DND-41 (cell line): ENCODE measurements around the gene NUAK2.

ENCODE experiments used
- ATAC-seq: fragments of 200-7000 bp; cut with Tn5 transposase; 3 replicates; pipeline ENCODE4 v1.9.1; 2021; ENCODE audit warnings: low read depth; ENCODE audit not compliant: insufficient read depth
- DNase-seq: peaks from one replicate; pipeline ENCODE4 v3.0.0-alpha.2; 2020
- H2AFZ ChIP-seq: 2 replicates; pipeline ENCODE4 v1.6.0; 2012; ENCODE audit warnings: low read depth, low read length
- H3K27ac ChIP-seq: 2 replicates; pipeline ENCODE4 v1.5.1; 2012; ENCODE audit warnings: low read length, inconsistent platforms
- H3K27me3 ChIP-seq: fragments of 200-600 bp; sonication (generic); 2 replicates; pipeline ENCODE4 v1.6.0; 2012; ENCODE audit warnings: low read length, mild to moderate bottlenecking, inconsistent platforms; ENCODE audit not compliant: insufficient read depth, poor library complexity
- H3K36me3 ChIP-seq: 2 replicates; pipeline ENCODE4 v1.5.1; 2012; ENCODE audit warnings: low read length, inconsistent platforms; ENCODE audit not compliant: insufficient read depth
- H3K4me1 ChIP-seq: 2 replicates; pipeline ENCODE4 v1.5.1; 2012; ENCODE audit warnings: mild to moderate bottlenecking, low read length; ENCODE audit not compliant: insufficient read depth
- H3K4me2 ChIP-seq: 2 replicates; pipeline ENCODE4 v1.6.0; 2012; ENCODE audit warnings: mild to moderate bottlenecking, moderate library complexity, low read length, inconsistent platforms; ENCODE audit not compliant: insufficient read depth
- H3K4me3 ChIP-seq, 2 experiments: fragments of 200-600 bp in 1 of 2; shearing (Covaris generic) in 1 of 2; 2 replicates each; pipeline ENCODE4 v1.5.1; 2012 to 2016; ENCODE audit warnings: inconsistent platforms in 2 of 2, low read length in 2 of 2, mild to moderate bottlenecking in 2 of 2, low read depth in 1 of 2, moderate library complexity in 1 of 2
- H3K79me2 ChIP-seq: 2 replicates; pipeline ENCODE4 v1.6.0; 2012; ENCODE audit warnings: low read length, inconsistent platforms; ENCODE audit not compliant: insufficient read depth
- H3K9ac ChIP-seq: 2 replicates; pipeline ENCODE4 v1.6.0; 2012; ENCODE audit warnings: low read depth, mild to moderate bottlenecking, inconsistent platforms, low read length, moderate library complexity
- H3K9me3 ChIP-seq: 2 replicates; pipeline ENCODE4 v1.5.1; 2012; ENCODE audit warnings: low read length, moderate library complexity, mild to moderate bottlenecking, inconsistent platforms; ENCODE audit not compliant: insufficient read depth, severe bottlenecking
- H4K20me1 ChIP-seq: 2 replicates; pipeline ENCODE4 v1.6.0; 2012; ENCODE audit warnings: low read length; ENCODE audit not compliant: insufficient read depth
- EZH2 ChIP-seq: IDR thresholded peaks from 3 replicates; pipeline ENCODE4 v1.6.1; 2012; ENCODE audit warnings: borderline replicate concordance, low read depth, mild to moderate bottlenecking, moderate library complexity, low read length, inconsistent platforms; ENCODE audit not compliant: severe bottlenecking
- TF ChIP-seq, protein P1 (sequence below): IDR thresholded peaks from 2 replicates; pipeline ENCODE4 v1.5.1; 2012; ENCODE audit warnings: borderline replicate concordance, low read length, moderate library complexity, mild to moderate bottlenecking; ENCODE audit not compliant: poor library complexity, severe bottlenecking; ENCODE audit errors: extremely low read depth

NUAK2 gene

DNA sequence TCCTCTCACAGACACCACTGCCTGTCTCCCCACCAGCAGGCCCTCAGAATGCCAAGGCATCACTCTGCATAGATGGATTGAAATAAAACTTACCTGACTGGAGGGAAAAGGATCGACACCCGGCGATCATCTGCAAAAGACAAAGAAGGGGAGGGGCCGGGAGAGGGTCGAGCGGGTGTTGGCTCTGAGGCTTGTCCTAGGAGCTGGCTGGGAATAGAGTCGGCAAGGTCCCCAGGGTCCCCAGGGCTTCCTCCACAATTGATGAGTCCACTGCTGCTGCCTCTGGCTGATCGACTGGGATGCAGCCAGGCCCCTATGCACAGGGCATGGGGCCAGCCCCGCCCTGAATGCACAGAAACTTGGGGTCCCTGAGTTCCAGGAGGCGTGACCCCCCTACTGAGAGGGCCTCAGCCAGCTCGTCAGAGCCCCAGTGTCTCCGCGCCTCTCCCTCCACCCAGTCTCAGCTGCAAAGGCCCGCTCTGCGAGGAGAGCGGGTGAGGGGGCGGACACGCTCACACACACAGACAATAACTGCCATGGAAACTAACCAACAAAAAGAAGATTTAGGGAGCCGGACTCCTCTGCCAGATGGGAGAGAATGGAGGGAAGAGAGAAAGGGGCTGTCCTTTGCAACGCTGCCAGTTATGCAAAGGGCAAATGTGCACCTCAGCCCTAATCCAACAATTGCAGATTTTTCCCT is 35.0 kb upstream of the NUAK2 start, which contains the start of gene KLHDC8A:
Gene KLHDC8A, minus strand, starts transcription at position 483 of the 700 bp plus-strand sequence. CDS start 13,318 bp downstream, outside the sequence.
- DNase-seq, result no peak
- no peak within 1 kb of the TSS for H3K9ac ChIP-seq

DNA sequence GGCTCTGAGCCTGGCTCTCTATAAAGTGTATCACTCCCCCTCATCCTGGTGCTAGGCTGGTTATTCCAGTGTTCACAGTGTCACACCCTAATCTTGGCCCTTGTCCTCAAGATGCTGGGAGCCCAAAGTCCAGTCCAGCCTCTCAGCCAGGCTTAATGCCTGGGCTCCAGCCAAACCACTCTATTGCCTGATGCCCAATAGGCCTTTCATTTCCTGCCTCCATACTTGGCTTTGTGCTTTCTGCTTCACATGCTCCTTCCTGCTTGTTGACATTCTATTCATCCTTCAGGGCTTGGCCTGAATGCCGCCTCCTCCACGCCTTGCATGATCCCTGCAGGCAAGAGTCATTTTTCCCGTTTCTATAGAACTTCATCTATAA is 33.5 kb upstream of the NUAK2 start:
- Histone ChIP-seq H2AFZ (no peak overlapping the region), H3K9ac (no peak overlapping the region), H3K27ac (no peak overlapping the region), H3K27me3 (peaks cover 20% of the 10 kb centered on the region), H3K4me2 (no peak overlapping the region), H3K9me3 (no peaks in the 10 kb centered on the region), H4K20me1 (0 out of 2 replicates have a peak, but pooled peaks cover 3% of the 10 kb centered on the region), H3K4me1 (no peaks in the 10 kb centered on the region), H3K36me3 (no peaks in the 10 kb centered on the region), H3K4me3 (no peak overlapping the region), H3K79me2 (no peaks in the 10 kb centered on the region)
- DNase-seq (no peak), ATAC-seq (no peak)
- TF ChIP-seq, protein P1, sequence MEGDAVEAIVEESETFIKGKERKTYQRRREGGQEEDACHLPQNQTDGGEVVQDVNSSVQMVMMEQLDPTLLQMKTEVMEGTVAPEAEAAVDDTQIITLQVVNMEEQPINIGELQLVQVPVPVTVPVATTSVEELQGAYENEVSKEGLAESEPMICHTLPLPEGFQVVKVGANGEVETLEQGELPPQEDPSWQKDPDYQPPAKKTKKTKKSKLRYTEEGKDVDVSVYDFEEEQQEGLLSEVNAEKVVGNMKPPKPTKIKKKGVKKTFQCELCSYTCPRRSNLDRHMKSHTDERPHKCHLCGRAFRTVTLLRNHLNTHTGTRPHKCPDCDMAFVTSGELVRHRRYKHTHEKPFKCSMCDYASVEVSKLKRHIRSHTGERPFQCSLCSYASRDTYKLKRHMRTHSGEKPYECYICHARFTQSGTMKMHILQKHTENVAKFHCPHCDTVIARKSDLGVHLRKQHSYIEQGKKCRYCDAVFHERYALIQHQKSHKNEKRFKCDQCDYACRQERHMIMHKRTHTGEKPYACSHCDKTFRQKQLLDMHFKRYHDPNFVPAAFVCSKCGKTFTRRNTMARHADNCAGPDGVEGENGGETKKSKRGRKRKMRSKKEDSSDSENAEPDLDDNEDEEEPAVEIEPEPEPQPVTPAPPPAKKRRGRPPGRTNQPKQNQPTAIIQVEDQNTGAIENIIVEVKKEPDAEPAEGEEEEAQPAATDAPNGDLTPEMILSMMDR, result no peak
- TF ChIP-seq EZH2, result no peak

More for the DNA sequence above, 35.0 kb upstream of the NUAK2 start, which contains the start of gene KLHDC8A:
- Histone ChIP-seq H3K27ac (no peak within 1 kb of the TSS), H4K20me1 (0 out of 2 replicates have a peak, but pooled peaks cover 3% of the 10 kb centered on the region), H3K36me3 (no peaks in the 10 kb centered on the region), H3K27me3 (peaks cover 23% of the 10 kb centered on the region), H2AFZ (no peak within 1 kb of the TSS), H3K4me3 (no peak within 1 kb of the TSS), H3K9me3 (no peaks in the 10 kb centered on the region), H3K79me2 (no peaks in the 10 kb centered on the region), H3K4me2 (no peak within 1 kb of the TSS), H3K4me1 (no peaks in the 10 kb centered on the region)
- no peak for ATAC-seq
- TF ChIP-seq, protein P1, result no peak
- TF ChIP-seq EZH2, result no peak

DNA sequence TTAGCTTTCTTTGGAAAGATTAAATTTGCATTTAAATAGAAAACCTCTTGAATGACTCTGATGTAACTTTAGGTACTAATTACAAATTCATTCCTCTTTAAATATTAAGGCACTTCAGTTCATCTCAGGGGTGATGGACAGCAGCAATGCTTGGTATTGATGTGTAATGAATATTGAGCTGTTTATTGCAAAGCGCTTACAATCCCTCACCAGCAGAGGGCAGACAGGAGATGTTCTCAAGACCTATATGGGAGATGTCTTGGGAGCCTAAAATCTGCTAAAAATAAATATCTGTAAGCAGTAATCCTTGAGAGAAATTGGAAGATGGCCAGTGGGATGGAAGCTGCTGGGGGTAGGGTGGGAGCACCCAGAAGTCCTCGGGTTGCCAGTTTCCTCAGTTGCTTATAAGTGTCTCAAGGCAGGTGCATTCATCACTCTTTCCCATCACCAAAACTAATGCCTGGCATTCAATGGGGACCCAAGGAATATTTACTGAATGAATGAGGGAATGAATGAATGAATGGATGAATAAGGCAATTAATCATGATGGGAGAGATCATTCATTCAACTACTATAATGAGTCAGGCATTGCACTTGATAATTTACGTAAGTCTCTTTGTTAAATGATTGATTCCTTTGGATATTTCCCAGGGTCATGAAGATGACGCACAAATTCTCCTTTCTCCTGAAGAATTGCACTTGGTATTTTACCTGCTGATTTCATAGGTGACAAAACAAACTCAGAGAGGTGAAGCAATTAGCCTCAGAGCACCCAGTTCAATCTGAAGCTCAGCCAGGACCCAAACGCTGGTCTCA is 32.9 kb upstream of the NUAK2 start:
- H3K79me2 ChIP-seq, result no peaks in the 10 kb centered on the region
- peaks cover 20% of the 10 kb centered on the region for H3K27me3 ChIP-seq
- no peak overlapping the region for H2AFZ ChIP-seq
- H3K27ac ChIP-seq, result no peak overlapping the region
- no peaks in the 10 kb centered on the region for H3K4me1 ChIP-seq
- no peak overlapping the region for H3K4me3 ChIP-seq
- no peak overlapping the region for H3K4me2 ChIP-seq
- DNase-seq, result peak; percentile 58
- H3K9me3 ChIP-seq, result no peaks in the 10 kb centered on the region
- 0 out of 2 replicates have a peak, but pooled peaks cover 3% of the 10 kb centered on the region for H4K20me1 ChIP-seq
- TF ChIP-seq, protein P1, result peak; percentile 86
- TF ChIP-seq EZH2, result no peak
- H3K9ac ChIP-seq, result no peak overlapping the region
- no peaks in the 10 kb centered on the region for H3K36me3 ChIP-seq
- peak; percentile 70; the same call in 2 of the 3 replicates for ATAC-seq
